NCI-H128 (cell line): Measurements from ENCODE around the gene RBM34.
"Not testable (repeated sequence)": the region's sequence is repeated elsewhere in the genome, so short reads cannot be mapped to it uniquely, and the experiment has no call there.

Experiments used
- DNase-seq: peaks from one replicate; lab custom pipeline; 2025; ENCODE audit not compliant: unreplicated experiment; lab: John Stamatoyannopoulos, UW

The RBM34 gene

DNA sequence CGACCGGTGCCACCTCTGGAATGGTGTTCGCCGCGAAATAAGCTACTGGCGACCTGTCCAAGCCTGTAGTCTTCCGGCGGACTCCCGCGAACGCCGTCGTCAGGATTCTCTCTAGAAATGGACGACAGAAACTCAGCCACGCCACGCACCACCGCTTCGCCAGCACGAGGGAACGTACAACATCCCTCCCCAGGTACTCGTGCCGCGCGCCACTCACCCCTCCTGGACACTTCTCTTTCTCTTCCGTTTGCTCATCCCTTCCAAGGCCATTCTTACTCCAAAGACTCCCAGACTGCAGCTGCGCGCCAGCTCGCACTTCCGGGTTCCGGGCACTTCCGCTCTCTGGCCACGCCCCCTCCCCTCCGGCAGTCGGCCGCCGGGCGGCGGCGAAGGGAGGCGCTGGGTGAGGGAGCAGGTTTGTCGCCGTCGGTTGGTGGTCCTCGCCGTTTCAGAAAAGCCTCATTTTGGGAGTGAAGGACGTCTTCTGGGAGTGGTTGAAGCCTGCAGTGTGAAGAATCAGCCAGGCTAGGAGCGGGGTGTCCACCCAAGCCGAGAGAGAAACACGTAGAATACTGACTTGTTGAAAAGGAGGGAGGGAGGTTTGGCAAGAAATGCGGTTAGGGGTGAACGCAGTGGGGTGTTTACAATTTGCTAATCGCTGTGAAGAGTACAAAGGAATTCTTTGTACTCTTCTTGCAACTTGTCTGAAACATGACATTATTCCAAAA lies at the start of gene RBM34:
Gene RBM34 (minus strand): TSS at position 294 of the 728 bp plus-strand sequence. CDS start 24 bp downstream, at position 270.
- DNase-seq: peak; percentile 76

GRCh38 chr1:235207209-235207565 lies 46.1 kb upstream of the RBM34 start:
- no peak for DNase-seq

DNA sequence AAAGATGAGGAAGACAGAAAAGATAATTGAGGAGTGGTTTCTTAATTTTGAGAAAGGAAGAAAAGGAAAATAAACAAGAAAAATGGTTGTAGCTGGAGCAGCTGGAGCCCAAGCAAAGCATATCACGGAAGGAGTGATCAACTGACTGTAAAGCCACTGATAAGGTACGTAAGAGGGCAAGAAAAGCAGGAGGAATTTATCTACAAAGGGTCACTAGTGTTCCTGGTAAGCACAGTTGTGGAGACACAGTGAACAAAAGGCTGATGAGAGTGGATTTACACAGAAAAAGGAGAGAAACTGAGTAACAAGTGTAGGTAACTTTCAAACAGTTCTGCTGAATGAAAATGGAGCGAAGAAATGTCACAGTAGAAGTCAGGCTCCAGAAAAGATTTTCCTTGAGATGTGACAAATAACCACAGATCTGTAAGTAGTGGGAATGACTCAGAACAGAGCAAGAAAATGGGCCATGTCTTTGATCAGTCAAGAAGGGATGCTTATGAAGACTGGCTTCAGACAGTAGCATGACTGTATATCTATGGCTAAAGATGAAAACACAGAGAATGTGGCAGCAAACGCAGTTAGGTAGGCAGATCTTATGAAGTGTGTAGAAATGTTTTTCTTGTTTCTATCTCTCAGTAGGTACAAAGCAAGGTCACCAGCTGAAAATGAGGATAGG lies 45.6 kb upstream of the RBM34 start:
- DNase-seq: no peak

GRCh38 chr1:235205687-235206086 lies 44.6 kb upstream of the RBM34 start:
- no peak for DNase-seq

- no peak for DNase-seq
Observed at GRCh38 chr1:235203428-235203827, 42.4 kb upstream of the RBM34 start.

DNA sequence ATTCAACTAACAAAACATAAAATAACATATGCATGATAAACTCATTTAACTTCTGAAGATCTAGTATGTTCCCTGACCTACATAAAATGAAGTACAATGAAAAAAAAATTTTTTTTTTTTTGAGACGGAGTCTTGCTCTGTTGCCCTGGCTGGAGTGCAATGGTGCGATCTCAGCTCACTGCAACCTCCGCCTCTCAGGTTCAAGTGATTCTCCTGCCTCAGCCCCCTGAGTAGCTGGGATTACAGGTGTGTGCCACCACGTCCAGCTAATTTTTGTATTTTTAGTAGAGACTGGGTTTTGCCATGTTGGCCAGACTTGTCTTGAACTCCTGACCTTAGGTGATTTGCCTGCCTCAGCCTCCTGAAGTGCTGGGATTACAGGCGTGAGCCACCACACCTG lies 41.4 kb upstream of the RBM34 start:
- not testable (repeated sequence) for DNase-seq

DNA sequence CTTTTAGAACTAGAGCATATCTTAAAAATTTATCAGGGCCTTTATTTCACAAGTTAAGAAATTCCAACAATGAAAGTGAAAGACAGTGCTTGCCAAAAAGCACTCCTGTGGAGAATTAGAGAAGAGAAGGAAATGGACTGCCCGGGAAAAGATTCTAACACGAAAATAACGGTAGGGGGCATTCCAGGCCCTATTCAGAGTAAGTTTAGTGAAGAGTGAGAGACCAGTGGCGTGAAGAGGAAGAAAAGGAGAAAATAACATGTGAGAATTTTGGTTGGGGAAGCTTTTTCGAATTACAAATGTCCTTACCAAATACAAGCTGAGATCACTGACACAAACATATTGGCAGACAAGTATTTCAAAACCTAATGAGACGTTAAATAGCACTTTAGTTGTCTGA lies 38.4 kb upstream of the RBM34 start:
- no peak for DNase-seq

DNA sequence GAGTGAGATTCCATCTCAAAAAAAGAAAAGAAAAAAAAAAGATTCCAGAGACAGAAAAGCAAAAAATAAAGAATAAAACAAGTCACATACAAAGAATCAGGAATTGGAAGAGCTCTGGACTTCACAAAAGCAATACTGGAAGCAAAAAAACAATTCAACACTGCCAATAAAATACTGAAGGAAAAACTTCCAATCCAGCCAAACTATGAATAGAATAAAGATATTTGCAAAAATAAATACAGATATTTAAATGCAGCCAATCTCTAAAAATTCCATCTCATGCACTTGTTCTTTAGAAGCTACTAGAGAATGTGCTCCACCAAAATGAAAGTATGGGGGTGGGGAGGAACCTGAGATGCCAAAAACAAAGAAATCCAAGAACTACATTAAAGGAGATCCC lies 29.4 kb upstream of the RBM34 start:
- no peak for DNase-seq

- no peak for DNase-seq
Observed at GRCh38 chr1:235187316-235187715, 26.3 kb upstream of the RBM34 start.

DNA sequence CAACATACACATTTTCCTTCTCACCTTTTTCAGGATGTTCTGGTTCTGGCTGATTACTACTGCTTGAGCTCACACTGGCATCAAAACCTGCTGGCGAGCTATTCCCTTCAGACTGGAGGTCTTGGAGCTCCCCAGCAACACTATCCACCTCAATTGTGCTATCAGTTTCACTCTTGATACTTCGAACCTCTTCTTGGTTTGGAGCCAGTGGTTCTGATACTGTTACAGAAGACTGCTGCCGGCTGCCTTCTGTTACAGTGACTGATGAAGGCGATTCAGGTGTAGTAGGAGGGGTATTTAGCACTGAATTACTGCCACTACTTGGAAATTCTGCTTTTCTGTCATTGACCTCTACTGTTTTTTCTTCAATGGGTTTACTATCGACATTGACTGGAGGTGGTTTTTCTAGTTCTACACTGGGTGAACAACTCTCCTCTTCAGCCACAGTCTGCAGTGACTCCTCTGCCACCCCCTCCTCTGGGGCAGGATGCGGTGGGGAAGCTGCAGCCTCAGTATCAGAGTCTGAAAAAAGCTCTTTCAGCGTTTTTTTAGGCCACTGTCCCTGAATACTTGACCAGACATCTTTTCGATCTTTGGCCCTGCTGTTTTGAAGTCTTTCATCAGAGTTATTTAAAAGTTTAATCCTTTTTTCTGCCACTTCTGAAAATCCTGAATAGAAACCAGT lies 20.7 kb upstream of the RBM34 start:
- DNase-seq: no peak

DNA sequence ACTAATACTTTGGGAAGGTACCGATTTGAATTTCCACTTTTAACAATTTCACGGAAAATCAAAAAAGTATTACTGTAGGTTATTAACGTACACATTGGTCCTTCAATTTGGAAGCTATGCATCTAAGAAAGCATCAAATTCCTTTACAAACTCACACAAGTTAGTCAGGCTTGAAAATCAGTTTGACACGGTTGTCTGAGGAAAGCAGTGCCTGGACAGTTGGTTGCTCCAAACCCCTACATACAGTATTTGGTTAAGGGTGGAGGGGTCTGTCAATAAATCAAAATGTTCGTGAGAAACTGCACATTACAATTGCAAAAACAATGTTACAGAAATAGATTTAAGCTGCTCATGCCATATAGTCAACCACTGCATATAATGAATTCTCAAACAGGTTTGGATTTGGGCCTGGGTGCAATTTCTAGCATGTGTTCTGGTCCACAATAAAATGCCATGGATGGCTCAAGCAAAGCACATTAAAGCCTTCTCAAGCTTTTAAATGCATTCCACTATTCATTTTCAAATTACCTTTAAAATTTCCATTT lies 19.9 kb upstream of the RBM34 start:
- no peak for DNase-seq

- DNase-seq: no peak
Observed at GRCh38 chr1:235176486-235176885, 15.4 kb upstream of the RBM34 start.

DNA sequence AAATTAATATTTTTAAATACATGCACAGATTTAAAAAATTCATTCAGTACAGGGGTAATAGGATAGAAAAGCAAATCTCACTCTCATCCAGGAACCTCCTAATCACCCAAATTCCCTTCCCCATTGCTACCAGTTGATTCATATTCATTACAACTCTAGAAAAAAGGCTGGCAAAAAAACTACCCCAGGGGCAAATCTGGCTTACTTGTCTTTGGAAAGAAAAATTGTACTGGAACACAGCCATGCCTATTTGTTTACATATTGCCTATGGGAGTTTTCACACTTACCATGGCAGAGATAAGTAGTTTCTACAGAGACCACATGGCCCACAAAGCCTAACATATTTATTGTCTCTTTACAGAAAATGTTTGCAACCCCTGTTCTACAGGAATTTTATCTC lies 8.9 kb upstream of the RBM34 start:
- DNase-seq: no peak

- no peak for DNase-seq
Observed at GRCh38 chr1:235168375-235168774, 7.3 kb upstream of the RBM34 start.

DNA sequence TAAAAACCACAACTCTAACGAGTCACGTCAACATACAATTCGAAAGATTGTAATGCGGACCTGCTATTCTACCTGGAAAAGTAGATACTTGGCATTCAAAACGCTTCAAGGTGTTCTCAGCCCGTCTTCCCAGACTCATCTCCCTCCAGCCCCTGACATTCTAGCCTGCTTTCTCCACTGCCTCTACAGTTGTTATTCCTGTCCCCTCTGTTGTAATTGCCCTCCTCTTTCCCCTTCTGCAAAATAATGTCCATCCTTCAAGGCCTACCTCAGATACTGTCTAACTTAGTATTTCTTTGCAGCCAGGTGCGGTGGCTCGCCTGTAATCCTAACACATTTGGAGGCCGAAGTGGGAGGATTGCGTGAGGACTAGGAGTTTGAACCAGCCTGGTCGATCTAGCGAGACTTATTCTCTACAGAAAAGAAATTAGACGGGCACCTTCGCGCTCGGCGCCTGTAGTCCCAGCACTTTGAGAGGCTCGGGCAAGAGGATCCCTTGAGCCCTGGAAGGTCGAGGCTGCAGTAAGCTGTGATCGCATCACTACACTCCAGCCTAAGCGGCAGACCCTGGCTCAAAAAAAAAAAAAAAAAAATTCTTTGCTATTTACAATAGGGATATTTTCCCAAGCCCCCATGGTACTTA lies 756 bp upstream of the RBM34 start:
- DNase-seq: no peak

GRCh38 chr1:235160383-235160956 lies 580 bp downstream of the RBM34 start:
- peak; percentile 49 for DNase-seq

DNA sequence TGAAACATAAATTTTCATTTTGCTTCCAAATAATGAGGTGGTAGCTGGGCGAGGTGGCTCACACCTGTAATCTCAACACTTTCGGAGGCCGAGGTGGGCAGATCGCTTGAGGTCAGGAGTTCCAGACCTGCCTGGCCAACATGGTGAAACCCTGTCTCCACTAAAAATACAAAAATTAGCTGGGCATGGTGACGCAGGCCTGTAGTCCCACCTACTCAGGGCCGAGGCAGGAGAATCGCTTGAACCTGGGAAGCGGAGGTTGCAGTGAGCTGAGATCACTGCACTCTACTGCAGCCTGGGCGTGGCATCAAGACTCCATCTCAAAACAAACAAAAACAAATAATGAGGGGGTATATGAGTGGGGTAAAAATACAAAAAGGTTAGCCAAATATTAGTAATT lies 1.1 kb downstream of the RBM34 start:
- DNase-seq: not testable (repeated sequence)

- DNase-seq: not testable (repeated sequence)
Observed at GRCh38 chr1:235159284-235159683, 1.8 kb downstream of the RBM34 start.

- no peak for DNase-seq
Observed at GRCh38 chr1:235158680-235159079, 2.4 kb downstream of the RBM34 start.

GRCh38 chr1:235157150-235157549 lies 3.9 kb downstream of the RBM34 start:
- DNase-seq: no peak

GRCh38 chr1:235156740-235157139 lies 4.3 kb downstream of the RBM34 start:
- no peak for DNase-seq
